Skeletal muscle cell (primary cell): ENCODE measurements around the gene OTUD4.

Experiments used
- DNase-seq: peaks from one replicate; pipeline ENCODE4 v3.0.0-alpha.2; 2010; ENCODE audit warnings: low read depth
- H3K4me3 ChIP-seq: 2 replicates; pipeline ENCODE4 v1.5.1; 2011; ENCODE audit warnings: low read depth, mild to moderate bottlenecking, control low read depth, low read length, moderate library complexity

The OTUD4 gene

DNA sequence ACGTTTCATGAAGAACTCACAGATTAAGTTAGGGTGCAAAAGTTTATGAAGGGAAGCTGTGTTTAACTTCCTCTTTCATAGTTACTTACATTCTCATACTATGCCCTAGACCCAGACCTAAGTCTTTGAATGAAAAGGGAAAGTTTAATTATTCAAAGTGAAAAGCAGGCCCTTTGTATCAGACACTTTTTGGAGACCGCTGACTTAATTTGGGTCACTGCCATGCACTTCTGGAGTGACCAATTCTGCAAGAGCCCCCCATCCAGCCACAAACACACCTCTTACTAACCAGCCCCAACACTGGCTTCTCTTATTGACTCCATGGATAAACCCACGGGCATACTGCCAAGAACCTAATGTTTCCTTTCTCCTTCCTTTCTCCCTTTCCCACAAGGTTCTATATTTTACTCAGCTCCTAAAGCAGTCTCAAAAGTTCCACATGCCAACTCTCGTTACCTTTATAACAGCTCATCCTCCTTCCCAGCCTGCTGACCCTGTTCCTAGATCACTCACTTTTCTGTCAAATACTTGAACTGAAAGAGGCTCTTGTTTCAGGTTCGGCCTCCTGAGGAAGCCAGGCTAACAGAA lies 47.8 kb downstream of the OTUD4 start:
- no peak overlapping the region for H3K4me3 ChIP-seq
- DNase-seq = peak; percentile 9

DNA sequence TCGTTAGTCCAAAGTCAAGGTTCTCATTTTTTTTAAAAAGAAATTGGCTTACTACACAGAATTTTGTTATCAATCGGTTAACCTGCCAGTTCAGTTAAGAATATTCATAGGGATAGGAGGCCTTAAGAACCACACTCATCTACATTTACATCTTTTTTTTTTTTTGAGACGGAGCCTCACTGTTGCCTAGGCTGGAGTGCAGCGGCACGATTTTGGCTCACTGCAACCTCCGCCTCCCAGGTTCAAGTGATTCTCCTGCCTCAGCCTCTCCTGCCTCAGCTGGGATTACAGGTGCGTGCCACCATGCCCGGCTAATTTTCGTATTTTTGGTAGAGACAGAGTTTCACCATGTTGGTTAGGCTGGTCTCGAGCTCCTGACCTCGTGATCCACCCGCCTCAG lies 48.5 kb downstream of the OTUD4 start:
- no peak for DNase-seq
- no peak overlapping the region for H3K4me3 ChIP-seq

DNA sequence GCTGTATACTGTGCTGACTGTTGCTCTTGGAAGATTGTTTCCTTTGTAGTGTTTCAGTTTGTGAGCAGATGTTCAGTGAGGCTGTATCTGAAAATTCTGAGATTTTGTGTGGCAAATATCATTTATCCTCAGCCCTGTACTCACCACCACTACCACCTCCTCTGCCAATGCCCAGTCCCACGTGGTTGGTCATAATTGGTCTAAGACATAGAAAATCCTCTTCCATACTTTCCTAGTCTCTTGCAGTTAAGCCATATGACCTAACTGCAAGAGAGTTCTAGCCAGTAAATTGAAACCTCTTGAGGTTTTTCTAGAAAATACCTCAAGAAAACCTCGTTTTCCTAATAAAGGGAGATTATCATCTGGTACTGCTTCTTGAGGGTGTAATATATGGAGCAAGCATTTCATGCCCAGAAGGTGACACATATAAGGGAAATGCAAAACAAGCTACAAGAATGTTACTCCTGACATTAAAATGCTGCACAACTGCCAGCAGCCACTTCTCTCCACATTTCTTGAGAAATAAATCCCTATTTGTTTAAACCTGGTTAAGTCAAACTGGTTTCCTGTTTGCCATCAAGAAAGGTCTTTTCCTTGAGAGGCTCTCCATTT lies 49.5 kb downstream of the OTUD4 start:
- DNase-seq = peak; percentile 69
- no peak overlapping the region for H3K4me3 ChIP-seq

GRCh38 chr4:145130130-145130529 lies 50.3 kb downstream of the OTUD4 start:
- DNase-seq = no peak
- H3K4me3 ChIP-seq = no peak overlapping the region

DNA sequence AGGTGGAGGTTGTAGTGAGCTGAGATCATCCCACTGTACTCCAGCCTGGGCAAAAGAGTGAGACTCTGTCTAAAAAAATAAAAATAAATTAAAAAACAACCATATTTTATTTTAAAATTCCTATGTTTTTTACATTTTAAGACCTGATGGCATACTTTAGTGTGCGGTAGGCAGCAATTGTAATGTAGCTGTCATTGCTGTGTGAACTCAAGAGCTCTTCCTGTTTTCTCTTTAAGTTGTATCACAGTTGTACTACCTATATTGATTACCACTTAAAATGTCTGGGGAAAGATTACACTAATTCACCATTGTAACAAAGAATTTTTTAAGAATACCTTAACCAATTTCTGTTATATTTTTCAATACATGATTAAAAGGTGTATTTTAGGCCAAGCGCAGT lies 55.0 kb downstream of the OTUD4 start:
- no peak for DNase-seq
- no peak overlapping the region for H3K4me3 ChIP-seq

DNA sequence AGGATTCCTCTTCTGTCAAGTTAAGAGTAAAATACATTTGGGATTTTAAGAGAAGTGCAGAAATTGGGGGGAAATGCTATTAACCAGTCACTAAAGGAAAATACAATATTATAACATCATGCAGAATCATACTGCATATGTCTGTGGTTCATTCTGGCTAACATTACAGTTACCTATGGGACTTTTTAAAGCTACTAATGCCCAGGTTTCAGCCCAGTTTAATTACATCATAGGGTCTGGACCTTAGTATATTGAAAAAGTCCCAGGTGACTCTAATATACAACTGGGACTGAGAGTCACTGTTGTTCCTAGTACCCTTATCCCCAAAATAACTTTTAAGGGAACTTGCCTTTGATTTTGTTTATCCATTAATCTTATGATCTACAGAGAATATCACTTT lies 72.3 kb downstream of the OTUD4 start:
- no peak for DNase-seq
- no peak overlapping the region for H3K4me3 ChIP-seq

DNA sequence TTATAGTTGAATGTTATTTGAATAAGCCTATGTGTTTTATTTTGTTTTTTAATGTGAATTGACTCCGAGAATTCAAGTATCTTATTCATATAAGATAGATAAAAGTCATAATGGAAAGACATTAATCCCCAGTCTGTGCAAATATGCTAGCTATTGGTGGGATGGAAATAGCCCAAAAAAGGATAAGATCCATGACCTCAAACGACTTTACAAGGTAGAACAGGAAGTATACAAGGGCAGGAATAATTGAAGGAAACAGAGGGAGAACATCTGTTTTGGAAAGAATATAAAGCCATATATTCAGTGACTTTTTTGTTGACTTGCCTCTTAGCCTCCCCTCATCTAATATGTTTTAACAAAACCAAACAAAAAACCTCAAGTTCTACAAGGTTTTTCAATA lies 73.3 kb downstream of the OTUD4 start:
- DNase-seq = no peak
- H3K4me3 ChIP-seq = no peak overlapping the region

DNA sequence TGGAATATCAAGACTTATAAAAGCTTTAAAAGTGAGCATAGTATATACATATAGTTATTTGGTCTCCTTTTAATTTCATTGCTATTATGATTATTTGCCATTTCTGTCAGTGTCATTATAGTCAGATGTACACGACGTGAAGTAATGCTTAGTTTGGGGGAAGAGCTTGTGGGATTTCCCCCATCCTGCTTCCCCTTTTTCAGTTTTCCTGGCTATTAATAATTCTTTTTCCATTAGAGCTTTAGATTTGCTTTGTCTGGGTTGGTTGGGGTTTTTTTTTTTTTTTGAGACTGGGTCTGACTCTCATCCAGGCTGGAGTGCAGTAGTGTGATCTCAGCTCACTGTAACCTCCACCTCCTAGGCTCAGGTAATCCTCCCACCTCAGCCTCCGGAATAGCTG lies 76.9 kb downstream of the OTUD4 start:
- no peak for DNase-seq
- H3K4me3 ChIP-seq = no peak overlapping the region

- DNase-seq = no peak
- no peak overlapping the region for H3K4me3 ChIP-seq
These were observed 77.8 kb downstream of the OTUD4 start for GRCh38 chr4:145102619-145103018.

- no peak for DNase-seq
- H3K4me3 ChIP-seq = no peak overlapping the region
These were observed 79.3 kb downstream of the OTUD4 start for GRCh38 chr4:145101091-145101490.

DNA sequence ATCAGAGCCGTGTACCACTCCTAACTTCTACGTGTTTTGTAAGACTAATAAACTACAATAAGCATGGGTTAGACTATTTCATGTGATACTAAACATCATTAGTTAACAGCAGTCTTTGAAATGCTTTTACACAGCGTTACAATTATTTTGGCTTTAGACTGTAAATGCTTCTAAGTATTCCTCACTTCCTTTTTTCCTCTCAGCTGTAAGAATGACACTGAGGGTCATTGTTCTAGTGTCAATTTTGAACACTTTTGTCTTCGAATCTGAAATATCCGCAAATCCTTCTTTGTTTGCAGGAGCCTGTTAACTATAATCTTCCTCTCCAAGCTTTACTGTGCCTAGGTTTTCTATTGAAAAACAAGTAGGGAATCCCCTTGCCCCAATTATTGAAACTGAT lies 80.7 kb downstream of the OTUD4 start:
- DNase-seq = no peak
- peak overlapping the region; percentile 93 for H3K4me3 ChIP-seq

- H3K4me3 ChIP-seq = peak overlapping the region; percentile 93
- DNase-seq = peak; percentile 27
These were observed 81.7 kb downstream of the OTUD4 start for GRCh38 chr4:145098675-145099037.

DNA sequence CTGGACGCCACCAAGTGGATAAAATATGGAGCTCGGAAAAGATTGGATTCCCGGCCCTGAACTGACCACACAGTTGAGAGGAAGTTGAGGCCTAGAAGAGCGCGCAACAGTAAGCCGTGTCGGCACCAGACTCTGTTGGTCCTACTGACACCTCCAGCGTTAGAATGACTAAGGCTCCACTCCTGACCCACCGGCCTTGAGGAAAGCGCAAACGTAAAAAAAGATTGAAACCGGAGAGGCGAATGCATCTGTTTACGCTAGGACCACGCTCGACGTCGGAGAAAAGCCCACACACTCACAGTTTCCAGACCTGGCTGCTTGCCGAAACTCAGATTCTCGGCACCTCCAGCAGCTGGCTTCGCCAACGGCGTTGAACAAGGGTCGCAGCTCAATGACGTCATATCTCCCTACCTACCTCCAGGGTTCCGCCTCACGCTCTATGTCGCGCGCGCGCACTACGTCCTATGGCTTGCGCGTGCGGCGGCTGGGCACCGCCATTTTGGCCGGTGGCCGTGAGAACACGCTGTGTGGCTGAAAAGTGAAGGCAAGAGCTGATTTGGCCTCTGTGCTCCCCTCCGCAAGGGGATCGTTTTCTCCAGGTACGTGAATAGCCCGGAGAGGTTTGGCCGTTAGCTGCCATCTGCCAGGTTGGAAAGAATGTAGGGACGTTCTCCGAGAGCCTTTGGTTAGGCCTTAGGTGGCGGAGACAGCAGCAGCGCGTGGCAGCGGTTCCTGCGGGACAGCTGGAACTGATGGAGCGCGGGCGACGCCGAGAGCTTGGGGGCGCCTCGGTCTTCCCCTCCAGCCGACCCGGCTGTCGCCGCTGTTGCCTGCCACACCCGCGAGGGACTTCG lies 82.3 kb downstream of the OTUD4 start, which contains the start of the genes ABCE1 and ANAPC10:
Gene ABCE1, plus strand, starts transcription at position 491 of the 854 bp plus-strand sequence. CDS start 6,102 bp downstream, outside the sequence.
Gene ANAPC10, minus strand, starts transcription at position 376 of the 854 bp plus-strand sequence. CDS start 2,097 bp downstream, outside the sequence.
- peak within 1 kb of the TSS; percentile 93 for H3K4me3 ChIP-seq
- peak; percentile 96 for DNase-seq

DNA sequence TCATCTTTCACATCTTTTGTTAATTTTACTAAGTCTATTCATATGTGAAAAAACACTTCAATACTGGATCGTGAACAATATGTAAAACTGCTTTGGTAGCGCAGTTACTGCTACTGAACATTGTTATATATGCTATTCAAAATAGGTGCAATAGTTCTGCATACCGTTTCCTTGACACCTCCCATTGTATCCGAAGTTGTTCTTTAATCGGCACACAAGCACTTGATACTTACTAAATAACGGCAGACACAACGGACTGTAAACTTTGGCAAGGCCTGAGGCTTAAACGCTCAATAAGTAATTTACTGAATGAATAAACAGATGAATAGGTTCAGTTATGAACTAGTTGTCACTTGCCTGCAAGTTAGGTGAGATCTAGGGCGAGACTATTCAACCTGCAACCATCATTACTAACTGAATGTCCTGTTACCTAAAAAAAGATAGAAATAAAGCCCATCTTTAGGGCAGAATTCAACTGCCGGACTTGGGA lies 83.0 kb downstream of the OTUD4 start:
- H3K4me3 ChIP-seq = peak overlapping the region; percentile 93
- DNase-seq = no peak

DNA sequence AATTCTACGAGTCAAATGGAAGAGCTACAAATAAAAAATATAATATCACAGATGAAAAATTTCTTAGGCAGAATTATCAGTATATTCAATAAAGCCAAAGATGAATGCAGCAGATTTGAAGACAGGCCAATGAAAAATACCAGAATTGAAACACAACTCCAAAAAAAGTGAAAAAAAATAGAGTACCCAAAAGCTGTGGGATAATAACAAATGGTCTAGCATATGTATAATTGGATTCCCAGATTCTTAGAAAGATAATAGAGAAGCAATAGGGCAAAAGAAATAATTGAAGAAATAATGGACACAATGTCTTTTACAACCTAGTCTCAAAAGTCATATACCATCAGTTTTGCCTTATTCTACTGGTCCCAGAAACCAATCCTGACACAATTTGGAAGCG lies 86.8 kb downstream of the OTUD4 start:
- H3K4me3 ChIP-seq = no peak overlapping the region
- DNase-seq = no peak

DNA sequence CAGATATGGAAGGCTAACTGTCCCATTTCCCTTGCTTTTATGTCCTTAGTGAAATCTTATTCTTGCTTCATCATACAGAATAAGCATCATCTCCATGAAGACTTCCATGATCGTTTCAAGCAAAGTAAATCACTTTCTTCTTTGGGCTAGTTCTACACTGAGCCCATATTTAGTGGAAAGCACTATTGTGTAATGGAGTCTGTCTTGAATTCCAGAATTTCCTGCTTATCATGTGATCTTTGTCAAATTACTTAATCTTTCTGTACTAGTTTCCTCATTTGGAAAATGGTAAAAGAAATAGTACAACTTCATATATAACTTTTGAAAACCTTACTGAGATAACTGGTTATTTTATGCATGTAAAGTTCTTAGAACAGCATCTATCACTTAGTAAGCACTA lies 90.0 kb downstream of the OTUD4 start:
- no peak overlapping the region for H3K4me3 ChIP-seq
- no peak for DNase-seq

DNA sequence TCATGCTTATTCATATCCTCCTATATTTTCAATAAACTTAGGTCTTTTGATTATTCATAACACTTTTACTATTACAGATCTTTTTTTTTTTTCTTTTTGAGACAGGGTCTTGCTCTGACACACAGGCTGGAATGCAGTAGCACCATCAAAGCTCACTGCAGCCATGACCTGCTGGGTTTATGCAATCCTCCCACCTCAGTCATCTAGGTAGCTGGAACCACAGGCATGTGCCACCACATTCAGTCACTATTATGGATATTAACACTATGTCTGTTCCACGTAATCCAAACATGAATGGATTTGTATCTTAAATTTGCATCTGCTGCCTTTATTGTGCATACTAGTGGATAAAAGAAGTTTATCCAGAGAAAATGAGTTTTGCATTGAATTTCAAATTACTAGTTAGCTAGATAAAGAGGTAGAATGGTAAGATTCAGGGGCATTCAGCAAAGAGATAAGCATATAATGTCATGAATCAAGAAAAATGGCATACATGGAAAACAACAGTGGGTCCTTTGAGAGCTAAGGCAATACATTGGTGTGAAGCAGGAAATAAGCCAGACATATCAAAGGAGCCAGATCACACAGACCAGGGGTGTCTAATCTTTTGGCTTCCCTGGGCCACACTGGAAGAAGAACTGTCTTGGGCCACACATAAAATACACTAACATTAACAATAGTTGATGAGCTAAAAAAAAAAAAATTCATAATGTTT lies 96.3 kb downstream of the OTUD4 start:
- no peak for DNase-seq
- H3K4me3 ChIP-seq = no peak overlapping the region
